HCT116 (cell line): Measurements from ENCODE around the gene KCNE5. TPM values are rescaled to one million over a fixed set of nuclear protein-coding genes. Genes with fewer than 3 reads are reported as not detected.
"Not testable (repeated sequence)": the region's sequence is repeated elsewhere in the genome, so short reads cannot be mapped to it uniquely, and the experiment has no call there.

Source experiments
- ATAC-seq: fragments of 200-7000 bp; cut with Tn5 transposase; 2 replicates; pipeline ENCODE4 v1.9.1; 2020; ENCODE audit warnings: mild to moderate bottlenecking, moderate library complexity
- BruUV-seq: library from RNA; stranded (reverse); fragments of 400-500 nt; replicated peaks from 2 replicates; lab custom pipeline; 2021; lab: Mats Ljungman, UMichigan
- CTCF ChIA-PET: fragments of 300-600 bp; sonication (Branson Sonifier 250); formaldehyde crosslinking; loops from one replicate; lab custom pipeline; 2021; ENCODE audit warnings: antibody characterized with exemption; lab: Charles Lee
- POLR2A ChIA-PET: fragments of 300-600, 350-600 bp; sonication (Branson Sonifier 250); formaldehyde crosslinking; loops from one replicate; lab custom pipeline; 2021; ENCODE audit warnings: antibody characterized with exemption; lab: Charles Lee
- RAD21 ChIA-PET, 2 experiments: fragments of 300-600 bp; sonication (Branson Sonifier 250); formaldehyde crosslinking; loops; one replicate each; lab custom pipeline; 2023; ENCODE audit warnings: low total read pairs in 2 of 2; ENCODE audit not compliant: uncharacterized antibody in 2 of 2, unreplicated experiment in 2 of 2, low non-redundant PET in 1 of 2; lab: Charles Lee
- DNase-seq: peaks from one replicate; pipeline ENCODE4 v3.0.0-alpha.2; 2010; ENCODE audit warnings: low read depth, low spot score
- H2AFZ ChIP-seq: fragments of 200-600 bp; shearing (Covaris generic), sonication (generic); 2 replicates; pipeline ENCODE4 v1.6.1; 2017; ENCODE audit warnings: low read depth, mixed run types, mixed read lengths, antibody characterized with exemption, low read length; ENCODE audit not compliant: poor library complexity, severe bottlenecking
- H3K27ac ChIP-seq: 2 replicates; pipeline ENCODE4 v1.5.1; 2012; ENCODE audit warnings: low read depth, low read length
- H3K27me3 ChIP-seq: fragments of 200-600 bp; sonication (generic); 2 replicates; pipeline ENCODE4 v1.6.1; 2016; ENCODE audit warnings: mixed run types, low read length, mixed read lengths; ENCODE audit not compliant: insufficient read depth
- H3K36me3 ChIP-seq, 2 experiments: fragments of 200-500 bp in 1 of 2; fragments of 200-600 bp in 1 of 2; sonication (Bioruptor generic) in 1 of 2; sonication (generic) in 1 of 2; 2 replicates each; pipeline versions ENCODE4 v1.5.1 to v1.6.1; 2014 to 2016; ENCODE audit warnings: low read length in 2 of 2, inconsistent platforms in 1 of 2, mixed read lengths in 1 of 2, mixed run types in 1 of 2; ENCODE audit not compliant: insufficient read depth in 2 of 2, control insufficient read depth in 1 of 2
- H3K4me1 ChIP-seq, 2 experiments: fragments of 200-600 bp in 1 of 2; sonication (generic) in 1 of 2; 2 replicates each; pipeline versions ENCODE4 v1.5.1 to v1.6.1; 2012 to 2017; ENCODE audit warnings: low read length in 2 of 2, inconsistent platforms in 1 of 2, mild to moderate bottlenecking in 1 of 2, mixed read lengths in 1 of 2, mixed run types in 1 of 2, moderate library complexity in 1 of 2; ENCODE audit not compliant: insufficient read depth in 2 of 2, control insufficient read depth in 1 of 2
- H3K4me2 ChIP-seq: fragments of 200-600 bp; sonication (generic); 2 replicates; pipeline ENCODE4 v1.6.1; 2017; ENCODE audit warnings: mixed run types, low read length, mixed read lengths
- H3K4me3 ChIP-seq, 2 experiments: fragments of 200-600 bp in 1 of 2; sonication (generic) in 1 of 2; replicated peaks in 1 of 2; 2 replicates each; pipeline ENCODE4 v1.5.1; 2011 to 2016; ENCODE audit warnings: low read length in 2 of 2, control low read depth in 1 of 2, low read depth in 1 of 2, mild to moderate bottlenecking in 1 of 2, mixed read lengths in 1 of 2, mixed run types in 1 of 2
- H3K79me2 ChIP-seq: fragments of 200-600 bp; sonication (generic); 2 replicates; pipeline ENCODE4 v1.6.1; 2017; ENCODE audit warnings: mild to moderate bottlenecking, mixed run types, low read length, moderate library complexity, mixed read lengths; ENCODE audit not compliant: insufficient read depth
- H3K9ac ChIP-seq: fragments of 200-600 bp; sonication (generic); 2 replicates; pipeline ENCODE4 v1.6.1; 2016; ENCODE audit warnings: low read length, mixed read lengths
- H3K9me2 ChIP-seq: fragments of 200-600 bp; sonication (generic), shearing (Covaris generic); 2 replicates; pipeline ENCODE4 v1.6.1; 2017; ENCODE audit warnings: mixed run types, mild to moderate bottlenecking, moderate library complexity; ENCODE audit not compliant: insufficient read depth
- H3K9me3 ChIP-seq, 2 experiments: fragments of 200-500 bp in 1 of 2; fragments of 200-600 bp in 1 of 2; sonication (Bioruptor generic) in 1 of 2; sonication (generic) in 1 of 2; 2 replicates each; pipeline ENCODE4 v1.6.1; 2014 to 2017; ENCODE audit warnings: low read length in 2 of 2, mixed read lengths in 2 of 2, inconsistent platforms in 1 of 2, low read depth in 1 of 2, mild to moderate bottlenecking in 1 of 2, mixed run types in 1 of 2, moderate library complexity in 1 of 2; ENCODE audit not compliant: control insufficient read depth in 1 of 2, insufficient read depth in 1 of 2
- H4K20me1 ChIP-seq: fragments of 200-600 bp; sonication (generic), shearing (Covaris generic); 2 replicates; pipeline ENCODE4 v1.6.1; 2017; ENCODE audit warnings: mixed run types, mild to moderate bottlenecking, moderate library complexity; ENCODE audit not compliant: insufficient read depth
- CBX3 ChIP-seq: IDR thresholded peaks from 2 replicates; pipeline ENCODE4 v1.6.1; 2012; ENCODE audit warnings: low read depth
- ELF1 ChIP-seq: IDR thresholded peaks from 2 replicates; pipeline ENCODE4 v1.6.1; 2012; ENCODE audit warnings: low read depth, borderline replicate concordance
- EZH2 ChIP-seq: fragments of 200-600 bp; sonication (generic); IDR thresholded peaks from 2 replicates; pipeline ENCODE4 v1.6.1; 2017; ENCODE audit warnings: antibody characterized with exemption, mixed run types
- FOSL1 ChIP-seq: IDR thresholded peaks from 2 replicates; pipeline ENCODE4 v1.6.1; 2012; ENCODE audit warnings: low read depth
- JUND ChIP-seq: IDR thresholded peaks from 2 replicates; pipeline ENCODE4 v1.6.1; 2012
- RAD21 ChIP-seq: IDR thresholded peaks from 2 replicates; pipeline ENCODE4 v1.6.1; 2012; ENCODE audit warnings: low read depth, mild to moderate bottlenecking
- SP1 ChIP-seq: IDR thresholded peaks from 2 replicates; pipeline ENCODE4 v1.6.1; 2012; ENCODE audit warnings: low read depth
- SRF ChIP-seq: IDR thresholded peaks from 2 replicates; pipeline ENCODE4 v1.6.1; 2012; ENCODE audit warnings: low read depth
- TCF7L2 ChIP-seq: IDR thresholded peaks from 2 replicates; pipeline ENCODE4 v1.7.0; 2011; ENCODE audit warnings: borderline replicate concordance, inconsistent platforms; ENCODE audit not compliant: insufficient read depth, insufficient read length; ENCODE audit errors: extremely low read depth
- ZFX ChIP-seq: fragments of 450-650 bp; IDR thresholded peaks from 2 replicates; pipeline ENCODE4 v1.6.1; 2017
- ZNF274 ChIP-seq: fragments of 200-500 bp; sonication (Bioruptor generic); IDR thresholded peaks from 2 replicates; pipeline ENCODE4 v1.6.1; 2014; ENCODE audit warnings: mild to moderate bottlenecking, low read depth, low read length, inconsistent platforms
- intact Hi-C: fragments of 100-400 bp; cut with micrococcal nuclease; formaldehyde crosslinking; loops from 2 replicates; pipeline ENCODE4 v1.10.0; 2022
- total RNA-seq: library from RNA; stranded (reverse); gene quantifications from one replicate; pipeline ENCODE4 v1.2.1, GENCODE V29; 2021; ENCODE audit not compliant: unreplicated experiment
- TF ChIP-seq, protein P1 (sequence below): IDR thresholded peaks from 2 replicates; pipeline ENCODE4 v1.6.1; 2012
- TF ChIP-seq, protein P2 (sequence below): IDR thresholded peaks from 2 replicates; pipeline ENCODE4 v1.6.1; 2012
- TF ChIP-seq, protein P3 (sequence below): IDR thresholded peaks from 2 replicates; pipeline ENCODE4 v1.6.1; 2011; ENCODE audit warnings: mild to moderate bottlenecking, low read length, moderate library complexity; ENCODE audit not compliant: insufficient replicate concordance; ENCODE audit errors: extremely low read depth

The KCNE5 gene
- total RNA-seq, 1 experiment from 2014 or later, result not detected

DNA sequence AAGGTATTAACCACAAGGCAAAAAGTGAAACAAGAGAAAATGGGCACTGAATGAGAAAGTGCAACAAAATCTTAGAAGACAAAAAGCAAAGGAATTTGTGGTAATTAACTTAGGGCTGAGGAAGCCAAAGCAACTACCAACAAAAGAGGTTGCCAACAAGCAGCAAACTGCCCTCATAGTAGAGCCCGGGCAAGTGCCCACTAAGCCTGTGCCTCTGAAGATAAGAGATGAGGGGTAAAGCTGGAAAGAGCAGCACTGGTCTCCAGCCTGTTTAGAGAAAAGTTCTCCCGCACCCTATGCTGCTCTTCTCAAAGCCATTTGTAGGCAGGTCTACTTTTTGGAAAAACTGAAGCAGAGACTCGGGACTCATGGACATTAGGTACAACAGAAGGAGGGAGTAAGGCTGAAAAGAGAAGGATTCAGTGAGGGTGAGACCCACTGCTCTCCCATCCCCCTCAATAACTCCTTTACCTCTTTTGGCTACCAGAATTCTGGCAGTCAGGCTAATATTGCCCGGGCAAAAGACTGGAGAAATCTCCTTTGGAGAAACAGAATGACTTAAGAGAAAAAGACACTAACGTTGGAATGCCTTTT is 29.6 kb upstream of the KCNE5 start:
- Histone ChIP-seq H3K9me3 (no peaks in the 10 kb centered on the region), H3K79me2 (no peaks in the 10 kb centered on the region), H3K36me3 (0 out of 4 replicates have a peak, but pooled peaks cover 0 to 3% of the 10 kb centered on the region in 2 experiments), H3K27ac (no peak overlapping the region), H2AFZ (no peak overlapping the region), H3K4me3 (no peak overlapping the region), H3K9ac (no peak overlapping the region), H3K9me2 (no peaks in the 10 kb centered on the region), H3K4me2 (no peak overlapping the region), H3K27me3 (no peaks in the 10 kb centered on the region), H3K4me1 (no peaks in the 10 kb centered on the region), H4K20me1 (no peaks in the 10 kb centered on the region)
- ChIA-PET POLR2A (no interaction called here), RAD21 (no interaction called here), CTCF (no interaction called here)
- ATAC-seq (no peak), DNase-seq (no peak)
- TF ChIP-seq EZH2, result no peak
- no peak for TF ChIP-seq CBX3
- intact Hi-C loops, result no loop called here
- BruUV-seq, result no TSS peak

DNA sequence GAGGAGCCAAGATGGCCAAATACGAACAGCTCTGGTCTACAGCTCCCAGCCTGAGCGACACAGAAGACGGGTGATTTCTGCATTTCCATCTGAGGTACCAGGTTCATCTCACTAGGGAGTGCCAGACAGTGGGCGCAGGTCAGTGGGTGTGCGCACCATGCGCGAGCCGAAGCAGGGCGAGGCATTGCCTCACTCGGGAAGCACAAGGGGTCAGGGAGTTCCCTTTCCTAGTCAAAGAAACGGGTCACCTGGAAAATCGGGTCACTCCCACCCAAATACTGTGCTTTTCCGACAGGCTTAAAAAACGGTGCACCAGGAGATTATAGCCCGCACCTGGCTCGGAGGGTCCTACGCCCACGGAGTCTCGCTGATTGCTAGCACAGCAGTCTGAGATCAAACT is 19.7 kb upstream of the KCNE5 start:
- BruUV-seq, RAD21 ChIA-PET, H3K4me1 ChIP-seq, intact Hi-C loops, POLR2A ChIA-PET, H3K9me2 ChIP-seq, H3K9ac ChIP-seq, H3K4me2 ChIP-seq, H3K9me3 ChIP-seq, CTCF ChIA-PET, H3K27me3 ChIP-seq, H3K27ac ChIP-seq, H3K36me3 ChIP-seq, DNase-seq, ATAC-seq, H4K20me1 ChIP-seq, H3K4me3 ChIP-seq, H3K79me2 ChIP-seq, H2AFZ ChIP-seq: not testable (repeated sequence)

DNA sequence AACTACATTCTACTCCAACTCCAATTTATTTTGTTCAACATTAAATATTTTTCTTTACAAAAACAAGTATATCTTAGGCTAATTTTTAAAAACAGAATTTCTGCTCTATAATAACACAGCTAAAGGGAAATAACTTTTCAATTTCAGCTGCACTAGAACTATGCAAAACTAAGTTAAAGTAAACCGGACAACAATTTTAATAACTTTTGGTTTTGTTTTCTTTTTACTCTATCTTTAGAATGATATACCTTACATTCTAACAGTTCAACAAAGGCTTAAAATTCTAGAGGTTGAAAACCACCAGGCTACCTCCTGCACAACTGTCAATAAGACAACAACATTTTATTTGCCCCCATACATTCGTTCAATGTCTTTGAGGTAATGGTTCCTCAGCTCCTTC is 18.7 kb upstream of the KCNE5 start:
- no peak overlapping the region for H2AFZ ChIP-seq
- H3K9me3 ChIP-seq, result no peaks in the 10 kb centered on the region
- H3K9ac ChIP-seq, result no peak overlapping the region
- H3K9me2 ChIP-seq, result no peaks in the 10 kb centered on the region
- H3K4me2 ChIP-seq, result no peak overlapping the region
- no peak overlapping the region for H3K4me3 ChIP-seq
- ATAC-seq, result no peak
- no peak for TF ChIP-seq ELF1
- no peak for TF ChIP-seq RAD21
- TF ChIP-seq JUND, result no peak
- TF ChIP-seq, protein P1, sequence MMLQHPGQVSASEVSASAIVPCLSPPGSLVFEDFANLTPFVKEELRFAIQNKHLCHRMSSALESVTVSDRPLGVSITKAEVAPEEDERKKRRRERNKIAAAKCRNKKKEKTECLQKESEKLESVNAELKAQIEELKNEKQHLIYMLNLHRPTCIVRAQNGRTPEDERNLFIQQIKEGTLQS, result no peak
- TF ChIP-seq ZFX, result no peak
- no peak for TF ChIP-seq FOSL1
- no peak for TF ChIP-seq SP1
- TF ChIP-seq ZNF274, result no peak
- TF ChIP-seq, protein P2, sequence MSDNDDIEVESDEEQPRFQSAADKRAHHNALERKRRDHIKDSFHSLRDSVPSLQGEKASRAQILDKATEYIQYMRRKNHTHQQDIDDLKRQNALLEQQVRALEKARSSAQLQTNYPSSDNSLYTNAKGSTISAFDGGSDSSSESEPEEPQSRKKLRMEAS, result no peak
- TF ChIP-seq SRF, result no peak
- TF ChIP-seq, protein P3, sequence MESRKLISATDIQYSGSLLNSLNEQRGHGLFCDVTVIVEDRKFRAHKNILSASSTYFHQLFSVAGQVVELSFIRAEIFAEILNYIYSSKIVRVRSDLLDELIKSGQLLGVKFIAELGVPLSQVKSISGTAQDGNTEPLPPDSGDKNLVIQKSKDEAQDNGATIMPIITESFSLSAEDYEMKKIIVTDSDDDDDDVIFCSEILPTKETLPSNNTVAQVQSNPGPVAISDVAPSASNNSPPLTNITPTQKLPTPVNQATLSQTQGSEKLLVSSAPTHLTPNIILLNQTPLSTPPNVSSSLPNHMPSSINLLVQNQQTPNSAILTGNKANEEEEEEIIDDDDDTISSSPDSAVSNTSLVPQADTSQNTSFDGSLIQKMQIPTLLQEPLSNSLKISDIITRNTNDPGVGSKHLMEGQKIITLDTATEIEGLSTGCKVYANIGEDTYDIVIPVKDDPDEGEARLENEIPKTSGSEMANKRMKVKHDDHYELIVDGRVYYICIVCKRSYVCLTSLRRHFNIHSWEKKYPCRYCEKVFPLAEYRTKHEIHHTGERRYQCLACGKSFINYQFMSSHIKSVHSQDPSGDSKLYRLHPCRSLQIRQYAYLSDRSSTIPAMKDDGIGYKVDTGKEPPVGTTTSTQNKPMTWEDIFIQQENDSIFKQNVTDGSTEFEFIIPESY, result no peak
- no peak for TF ChIP-seq TCF7L2
- POLR2A ChIA-PET, result no interaction called here
- H3K27ac ChIP-seq, result no peak overlapping the region
- no peaks in the 10 kb centered on the region for H3K27me3 ChIP-seq
- no peaks in the 10 kb centered on the region for H3K79me2 ChIP-seq
- no peaks in the 10 kb centered on the region for H4K20me1 ChIP-seq
- RAD21 ChIA-PET, result no interaction called here
- intact Hi-C loops, result no loop called here
- no peak for DNase-seq
- H3K36me3 ChIP-seq, result no peaks in the 10 kb centered on the region
- CTCF ChIA-PET, result no interaction called here
- no TSS peak for BruUV-seq
- H3K4me1 ChIP-seq, result no peaks in the 10 kb centered on the region
